MV-4-11 (cell line): ENCODE data around the gene RGR.

Experiments
- DNase-seq: peaks from one replicate; lab custom pipeline; 2025; lab: John Stamatoyannopoulos, UW

RGR gene

GRCh38 chr10:84221916-84222315 is 22.9 kb upstream of the RGR start:
- DNase-seq = no peak

- DNase-seq = no peak
Measured at GRCh38 chr10:84224411-84225028, 20.3 kb upstream of the RGR start.

GRCh38 chr10:84225427-84226173 is 19.3 kb upstream of the RGR start, which contains the start of gene LRIT2:
TSS of gene LRIT2 (minus strand) at chr10:84225544. CDS start at chr10:84225520, 24 bp downstream.
- no peak for DNase-seq

- DNase-seq = no peak
Measured at GRCh38 chr10:84226616-84227015, 18.2 kb upstream of the RGR start.

- no peak for DNase-seq
Measured at GRCh38 chr10:84227810-84228209, 17.0 kb upstream of the RGR start.

- DNase-seq = no peak
Measured at GRCh38 chr10:84230359-84230758, 14.5 kb upstream of the RGR start.

GRCh38 chr10:84232376-84232775 is 12.5 kb upstream of the RGR start:
- DNase-seq = no peak

- no peak for DNase-seq
Measured at GRCh38 chr10:84233940-84234339, 10.9 kb upstream of the RGR start.

GRCh38 chr10:84234479-84234878 is 10.4 kb upstream of the RGR start:
- no peak for DNase-seq

GRCh38 chr10:84235096-84235495 is 9.8 kb upstream of the RGR start:
- no peak for DNase-seq

GRCh38 chr10:84236807-84237198 is 8.1 kb upstream of the RGR start:
- DNase-seq = no peak

- no peak for DNase-seq
Measured at GRCh38 chr10:84237199-84238051, 7.4 kb upstream of the RGR start.

- DNase-seq = no peak
Measured at GRCh38 chr10:84238909-84239308, 5.9 kb upstream of the RGR start.

- DNase-seq = no peak
Measured at GRCh38 chr10:84241185-84241790, 3.6 kb upstream of the RGR start, which contains the start of gene LRIT1. TSS of gene LRIT1 (minus strand) at chr10:84241546. CDS start at chr10:84241439, 107 bp downstream.

GRCh38 chr10:84243759-84244158 is 1.1 kb upstream of the RGR start:
- no peak for DNase-seq

- no peak for DNase-seq
Measured at GRCh38 chr10:84247496-84247895, 2.6 kb downstream of the RGR start.

- DNase-seq = no peak
Measured at GRCh38 chr10:84248794-84249193, 3.9 kb downstream of the RGR start.

- no peak for DNase-seq
Measured at GRCh38 chr10:84254552-84255478, 10.0 kb downstream of the RGR start.

- DNase-seq = no peak
Measured at GRCh38 chr10:84256510-84257342, 11.9 kb downstream of the RGR start.

- DNase-seq = no peak
Measured at GRCh38 chr10:84257343-84258020, 12.6 kb downstream of the RGR start.
